Panc1 (cell line): ENCODE measurements around the gene PHF21A. TPM values are rescaled to one million over a fixed set of nuclear protein-coding genes. Genes with fewer than 3 reads are reported as not detected.

Source experiments
- ATAC-seq: fragments of 200-7000 bp; cut with Tn5 transposase; 2 replicates; pipeline ENCODE4 v1.9.1; 2020; ENCODE audit warnings: mild to moderate bottlenecking, moderate library complexity
- BruUV-seq: library from RNA; stranded (reverse); fragments of 400-500 nt; replicated peaks from 2 replicates; lab custom pipeline; 2021; lab: Mats Ljungman, UMichigan
- CTCF ChIA-PET: fragments of 300-600 bp; sonication (Branson Sonifier 250); formaldehyde crosslinking; loops from one replicate; lab custom pipeline; 2022; ENCODE audit warnings: antibody characterized with exemption; lab: Charles Lee
- POLR2A ChIA-PET: fragments of 300-600 bp; sonication (Branson Sonifier 250); formaldehyde crosslinking; loops from one replicate; lab custom pipeline; 2022; ENCODE audit warnings: antibody characterized with exemption; lab: Charles Lee
- DNase-seq: peaks from one replicate; pipeline ENCODE4 v3.0.0-alpha.2; 2010; ENCODE audit warnings: low read depth, low spot score
- H3K27ac ChIP-seq: 2 replicates; pipeline ENCODE4 v1.5.1; 2011; ENCODE audit warnings: mild to moderate bottlenecking, low read length, inconsistent platforms
- H3K27me3 ChIP-seq: fragments of 200-500 bp; sonication (Bioruptor generic); 2 replicates; pipeline ENCODE4 v1.6.0; 2014; ENCODE audit warnings: low read length, inconsistent platforms; ENCODE audit not compliant: control insufficient read depth, insufficient read depth
- H3K36me3 ChIP-seq: fragments of 200-500 bp; sonication (Bioruptor generic); 2 replicates; pipeline ENCODE4 v1.5.1; 2014; ENCODE audit warnings: inconsistent platforms, mild to moderate bottlenecking, low read length, moderate library complexity; ENCODE audit not compliant: control insufficient read depth, insufficient read depth
- H3K4me1 ChIP-seq: 2 replicates; pipeline ENCODE4 v1.5.1; 2011; ENCODE audit warnings: inconsistent platforms, mild to moderate bottlenecking, low read length, moderate library complexity; ENCODE audit not compliant: control insufficient read depth, insufficient read depth
- H3K4me3 ChIP-seq, 2 experiments: 2 replicates each; pipeline ENCODE4 v1.5.1; 2011 to 2012; ENCODE audit warnings: low read depth in 2 of 2, low read length in 2 of 2, mild to moderate bottlenecking in 2 of 2, inconsistent platforms in 1 of 2, moderate library complexity in 1 of 2
- H3K9me3 ChIP-seq: fragments of 200-500 bp; sonication (Bioruptor generic); 2 replicates; pipeline ENCODE4 v1.5.1; 2014; ENCODE audit warnings: low read depth, mild to moderate bottlenecking, inconsistent platforms, low read length, moderate library complexity; ENCODE audit not compliant: control insufficient read depth, insufficient read depth
- CTCF ChIP-seq: fragments of 450-650 bp; IDR thresholded peaks from 2 replicates; pipeline ENCODE4 v1.5.1; 2017; ENCODE audit warnings: mild to moderate bottlenecking
- POLR2AphosphoS5 ChIP-seq: IDR thresholded peaks from 2 replicates; pipeline ENCODE4 v1.6.1; 2012; ENCODE audit warnings: mild to moderate bottlenecking, low read depth, low read length, moderate library complexity
- REST ChIP-seq, 2 experiments: IDR thresholded peaks; 2 replicates each; pipeline ENCODE4 v1.6.1; 2011 to 2012; ENCODE audit warnings: low read depth in 2 of 2, control low read depth in 1 of 2, low read length in 1 of 2, mild to moderate bottlenecking in 1 of 2, moderate library complexity in 1 of 2; ENCODE audit not compliant: insufficient read depth in 1 of 2
- SIN3A ChIP-seq: IDR thresholded peaks from 2 replicates; pipeline ENCODE4 v1.6.1; 2012; ENCODE audit warnings: low read depth, mild to moderate bottlenecking, low read length, moderate library complexity, borderline replicate concordance; ENCODE audit not compliant: insufficient read depth
- TCF7L2 ChIP-seq: IDR thresholded peaks from 2 replicates; pipeline ENCODE4 v1.6.1; 2011; ENCODE audit warnings: mild to moderate bottlenecking, low read depth, low read length, inconsistent platforms
- in situ Hi-C: cut with HindIII; loops from 2 replicates; pipeline ENCODE4 v1.10.0; 2016; ENCODE audit warnings: low sequenced_read_pairs, low pct_unique_long_range_greater_than_20kb
- intact Hi-C: fragments of 100-400 bp; cut with micrococcal nuclease; formaldehyde crosslinking; loops from one replicate; pipeline ENCODE4 v1.10.0; 2022; ENCODE audit not compliant: unreplicated experiment
- total RNA-seq: library from RNA; stranded (reverse); gene quantifications from one replicate; pipeline ENCODE4 v1.2.1, GENCODE V29; 2021; ENCODE audit not compliant: unreplicated experiment

Gene PHF21A
- total RNA-seq, 1 experiment from 2014 or later, result 45.7 TPM

- no TSS peak for BruUV-seq
- no peaks in the 10 kb centered on the region for H3K36me3 ChIP-seq
- no peak overlapping the region for H3K4me3 ChIP-seq
These were observed 84.3 kb downstream of the PHF21A start for GRCh38 chr11:46036969-46037368.

GRCh38 chr11:46036009-46036408 is 85.2 kb downstream of the PHF21A start:
- Histone ChIP-seq H3K27me3 (no peaks in the 10 kb centered on the region), H3K36me3 (no peaks in the 10 kb centered on the region), H3K4me3 (no peak overlapping the region), H3K27ac (no peak overlapping the region), H3K9me3 (no peaks in the 10 kb centered on the region), H3K4me1 (no peaks in the 10 kb centered on the region)
- intact Hi-C loops (no loop called here), in situ Hi-C loops (no loop called here)
- DNase-seq (no peak), ATAC-seq (no peak)
- BruUV-seq, result no TSS peak
- TF ChIP-seq SIN3A (no peak), TCF7L2 (no peak), CTCF (no peak), REST (IDR thresholded peaks at IDR 0.05; ENCODE audit: insufficient read depth in 1 of 2, low read depth in 2 of 2, low read length in 1 of 2) (no peak), POLR2AphosphoS5 (no peak)
- CTCF ChIA-PET, result no interaction called here
- POLR2A ChIA-PET, result no interaction called here

More at GRCh38 chr11:46036969-46037368, 84.3 kb downstream of the PHF21A start:
- ChIA-PET POLR2A (no interaction called here), CTCF (no interaction called here)
- TF ChIP-seq CTCF (no peak), TCF7L2 (no peak), REST (IDR thresholded peaks at IDR 0.05; ENCODE audit: insufficient read depth in 1 of 2, low read depth in 2 of 2, low read length in 1 of 2) (no peak), SIN3A (no peak), POLR2AphosphoS5 (no peak)
- no peaks in the 10 kb centered on the region for H3K4me1 ChIP-seq
- H3K9me3 ChIP-seq, result no peaks in the 10 kb centered on the region
- no peak overlapping the region for H3K27ac ChIP-seq
- DNase-seq (no peak), ATAC-seq (no peak)
- intact Hi-C loops (no loop called here), in situ Hi-C loops (no loop called here)
- no peaks in the 10 kb centered on the region for H3K27me3 ChIP-seq
